ENCODE data around the gene SLF2.
"Not testable (repeated sequence)": the region's sequence is repeated elsewhere in the genome, so short reads cannot be mapped to it uniquely, and the experiment has no call there.

Gene SLF2

DNA sequence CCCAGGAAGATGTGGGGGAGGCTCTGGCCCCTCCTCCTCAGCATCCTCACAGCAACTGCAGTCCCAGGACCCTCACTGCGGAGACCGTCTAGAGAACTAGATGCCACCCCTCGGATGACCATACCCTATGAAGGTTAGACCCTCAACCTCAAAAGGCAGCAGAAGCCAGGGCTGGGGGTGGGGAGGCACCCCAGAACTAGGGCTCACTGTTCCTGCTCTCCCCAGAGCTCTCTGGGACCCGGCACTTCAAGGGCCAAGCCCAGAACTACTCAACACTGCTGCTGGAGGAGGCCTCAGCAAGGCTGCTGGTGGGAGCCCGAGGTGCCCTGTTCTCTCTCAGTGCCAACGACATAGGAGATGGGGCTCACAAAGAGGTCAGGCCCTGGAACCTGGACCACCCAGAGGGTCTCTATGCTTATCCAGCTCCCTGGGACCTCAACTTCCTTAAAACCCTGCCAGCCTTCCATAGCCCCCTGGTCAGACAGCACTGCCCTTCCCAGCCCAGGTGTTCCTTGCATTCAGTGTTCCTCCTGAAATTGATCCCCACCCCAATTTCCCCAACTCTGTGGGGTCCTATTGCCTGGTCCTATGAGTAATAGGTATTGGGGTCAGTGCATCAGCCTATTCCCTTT is 60.3 kb downstream of the SLF2 start:
- DNase-seq (ENCODE audit: low read depth): no peak
- Histone ChIP-seq H3K9ac (ENCODE audit: low read length) (no peak overlapping the region), H3K4me1 (ENCODE audit: control insufficient read depth, insufficient read depth, low read length) (peaks cover 6% of the 10 kb centered on the region), H3K4me3 (ENCODE audit: low read length) (no peak overlapping the region), H3K36me3 (ENCODE audit: control insufficient read depth, insufficient read depth, low read length, severe bottlenecking) (no peaks in the 10 kb centered on the region), H3K9me3 (ENCODE audit: control insufficient read depth, low read length) (no peaks in the 10 kb centered on the region), H3K27me3 (replicated peaks; ENCODE audit: control insufficient read depth, insufficient read depth, low read length) (peaks cover 5% of the 10 kb centered on the region)

DNA sequence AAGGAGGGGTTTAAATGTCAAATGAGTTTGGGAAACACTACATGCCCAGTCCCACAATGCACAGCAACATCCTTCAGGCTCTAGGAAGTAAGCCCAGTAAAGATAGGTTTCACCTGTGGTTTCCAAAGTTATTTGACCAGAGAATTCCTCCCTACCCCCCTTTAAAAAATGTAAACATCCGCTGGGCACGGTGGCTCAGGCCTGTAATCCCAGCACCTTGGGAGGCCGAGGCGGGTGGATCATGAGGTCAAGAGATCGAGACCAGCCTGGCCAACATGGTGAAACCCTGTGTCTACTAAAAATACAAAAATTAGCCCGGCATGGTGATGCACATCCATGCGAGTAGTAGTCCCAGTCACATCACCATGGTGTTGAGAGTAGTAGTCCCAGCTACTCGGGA is 62.6 kb downstream of the SLF2 start:
- not testable (repeated sequence) for H3K27me3 ChIP-seq (replicated peaks; ENCODE audit: control insufficient read depth, insufficient read depth, low read length); DNase-seq (ENCODE audit: low read depth); H3K9ac ChIP-seq (ENCODE audit: low read length); H3K36me3 ChIP-seq (ENCODE audit: control insufficient read depth, insufficient read depth, low read length, severe bottlenecking); H3K9me3 ChIP-seq (ENCODE audit: control insufficient read depth, low read length); H3K4me1 ChIP-seq (ENCODE audit: control insufficient read depth, insufficient read depth, low read length); H3K4me3 ChIP-seq (ENCODE audit: low read length)

DNA sequence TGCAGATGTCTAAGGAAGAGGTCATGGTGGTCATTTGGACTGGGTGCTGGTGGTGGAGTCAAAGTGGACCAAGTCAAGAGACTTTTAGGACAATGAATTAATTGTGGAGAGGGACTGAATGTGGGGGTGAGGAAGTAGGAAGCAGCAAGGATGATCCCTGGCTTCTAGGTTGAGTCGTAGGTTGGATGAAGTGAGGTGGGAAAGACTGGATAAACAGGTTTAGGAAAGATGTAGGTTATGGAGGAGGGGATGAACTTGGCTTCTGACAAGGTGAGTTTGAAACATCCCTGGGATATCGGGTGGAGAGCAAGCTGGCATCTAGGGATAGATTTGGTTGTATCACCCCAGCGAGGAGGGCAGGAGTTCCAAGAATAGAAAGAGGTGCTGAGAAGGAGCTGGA is 64.1 kb downstream of the SLF2 start:
- no peak for DNase-seq (ENCODE audit: low read depth)
- H3K4me1 ChIP-seq (ENCODE audit: control insufficient read depth, insufficient read depth, low read length): no peaks in the 10 kb centered on the region
- no peak overlapping the region for H3K9ac ChIP-seq (ENCODE audit: low read length)
- peaks cover 7% of the 10 kb centered on the region for H3K36me3 ChIP-seq (ENCODE audit: control insufficient read depth, insufficient read depth, low read length, severe bottlenecking)
- H3K4me3 ChIP-seq (ENCODE audit: low read length): no peak overlapping the region
- H3K9me3 ChIP-seq (ENCODE audit: control insufficient read depth, low read length): no peaks in the 10 kb centered on the region
- H3K27me3 ChIP-seq (replicated peaks; ENCODE audit: control insufficient read depth, insufficient read depth, low read length): no peaks in the 10 kb centered on the region

DNA sequence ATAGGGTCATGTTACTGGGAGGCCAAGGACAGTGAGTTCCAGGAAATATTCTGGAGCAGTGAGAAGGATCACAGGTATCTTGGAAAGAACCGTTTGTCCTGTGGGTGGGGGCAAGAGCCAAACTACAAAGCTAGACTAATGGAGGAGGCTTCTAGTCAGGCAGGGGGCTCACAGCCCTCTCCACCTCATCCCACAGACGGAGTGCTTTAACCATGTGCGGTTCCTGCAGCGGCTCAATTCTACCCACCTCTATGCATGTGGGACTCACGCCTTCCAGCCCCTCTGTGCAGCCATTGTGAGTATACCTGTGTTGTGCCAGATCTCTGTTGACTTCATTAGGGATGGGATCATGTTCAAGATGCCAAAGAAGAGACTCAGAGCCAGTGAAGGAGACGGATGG is 64.7 kb downstream of the SLF2 start:
- no peak overlapping the region for H3K9ac ChIP-seq (ENCODE audit: low read length)
- no peak overlapping the region for H3K4me3 ChIP-seq (ENCODE audit: low read length)
- no peaks in the 10 kb centered on the region for H3K27me3 ChIP-seq (replicated peaks; ENCODE audit: control insufficient read depth, insufficient read depth, low read length)
- H3K36me3 ChIP-seq (ENCODE audit: control insufficient read depth, insufficient read depth, low read length, severe bottlenecking): peaks cover 7% of the 10 kb centered on the region
- DNase-seq (ENCODE audit: low read depth): no peak
- no peaks in the 10 kb centered on the region for H3K4me1 ChIP-seq (ENCODE audit: control insufficient read depth, insufficient read depth, low read length)
- no peaks in the 10 kb centered on the region for H3K9me3 ChIP-seq (ENCODE audit: control insufficient read depth, low read length)

DNA sequence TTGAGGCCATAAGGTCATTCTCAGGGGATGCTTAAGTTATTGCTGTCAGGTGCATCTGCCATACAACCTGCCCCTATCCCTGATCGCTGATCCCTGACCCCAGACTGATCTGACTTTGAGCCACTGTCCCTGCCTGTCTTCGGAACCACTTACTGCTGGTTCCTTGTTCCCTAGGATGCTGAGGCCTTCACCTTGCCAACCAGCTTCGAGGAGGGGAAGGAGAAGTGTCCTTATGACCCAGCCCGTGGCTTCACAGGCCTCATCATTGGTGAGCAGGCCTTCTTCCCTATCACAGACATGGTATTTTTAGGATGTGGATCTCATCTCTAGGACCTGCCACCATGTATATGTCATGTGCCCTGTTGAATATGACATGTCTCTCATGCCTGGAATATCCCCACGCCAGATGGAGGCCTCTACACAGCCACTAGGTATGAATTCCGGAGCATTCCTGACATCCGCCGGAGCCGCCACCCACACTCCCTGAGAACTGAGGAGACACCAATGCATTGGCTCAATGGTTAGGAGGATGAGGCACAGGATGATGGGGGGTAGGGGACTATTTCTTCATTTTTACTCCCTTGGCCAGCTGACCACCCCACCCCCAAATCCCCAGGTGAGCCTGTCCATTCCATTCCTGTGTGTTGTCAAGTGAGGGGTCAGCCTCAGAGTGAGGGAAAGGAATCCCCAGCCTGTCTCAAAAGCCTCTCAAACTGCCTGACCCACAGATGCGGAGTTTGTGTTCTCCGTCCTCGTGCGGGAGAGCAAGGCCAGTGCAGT is 65.5 kb downstream of the SLF2 start:
- H3K9ac ChIP-seq (ENCODE audit: low read length): no peak overlapping the region
- DNase-seq (ENCODE audit: low read depth): no peak
- no peaks in the 10 kb centered on the region for H3K27me3 ChIP-seq (replicated peaks; ENCODE audit: control insufficient read depth, insufficient read depth, low read length)
- no peaks in the 10 kb centered on the region for H3K9me3 ChIP-seq (ENCODE audit: control insufficient read depth, low read length)
- H3K4me1 ChIP-seq (ENCODE audit: control insufficient read depth, insufficient read depth, low read length): no peaks in the 10 kb centered on the region
- H3K4me3 ChIP-seq (ENCODE audit: low read length): no peak overlapping the region
- H3K36me3 ChIP-seq (ENCODE audit: control insufficient read depth, insufficient read depth, low read length, severe bottlenecking): peaks cover 7% of the 10 kb centered on the region

DNA sequence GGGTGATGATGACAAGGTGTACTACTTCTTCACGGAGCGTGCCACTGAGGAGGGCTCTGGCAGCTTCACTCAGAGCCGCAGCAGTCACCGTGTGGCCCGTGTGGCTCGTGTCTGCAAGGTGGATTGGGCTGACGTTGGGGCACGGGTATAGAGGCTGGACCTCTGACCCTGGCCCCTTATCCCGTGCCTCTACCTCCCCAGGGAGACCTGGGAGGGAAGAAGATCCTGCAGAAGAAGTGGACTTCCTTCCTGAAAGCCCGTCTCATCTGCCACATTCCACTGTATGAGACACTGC is 66.1 kb downstream of the SLF2 start:
- H3K36me3 ChIP-seq (ENCODE audit: control insufficient read depth, insufficient read depth, low read length, severe bottlenecking): peaks cover 7% of the 10 kb centered on the region
- DNase-seq (ENCODE audit: low read depth): no peak
- no peak overlapping the region for H3K9ac ChIP-seq (ENCODE audit: low read length)
- H3K4me3 ChIP-seq (ENCODE audit: low read length): no peak overlapping the region
- H3K9me3 ChIP-seq (ENCODE audit: control insufficient read depth, low read length): no peaks in the 10 kb centered on the region
- H3K4me1 ChIP-seq (ENCODE audit: control insufficient read depth, insufficient read depth, low read length): no peaks in the 10 kb centered on the region
- no peaks in the 10 kb centered on the region for H3K27me3 ChIP-seq (replicated peaks; ENCODE audit: control insufficient read depth, insufficient read depth, low read length)

DNA sequence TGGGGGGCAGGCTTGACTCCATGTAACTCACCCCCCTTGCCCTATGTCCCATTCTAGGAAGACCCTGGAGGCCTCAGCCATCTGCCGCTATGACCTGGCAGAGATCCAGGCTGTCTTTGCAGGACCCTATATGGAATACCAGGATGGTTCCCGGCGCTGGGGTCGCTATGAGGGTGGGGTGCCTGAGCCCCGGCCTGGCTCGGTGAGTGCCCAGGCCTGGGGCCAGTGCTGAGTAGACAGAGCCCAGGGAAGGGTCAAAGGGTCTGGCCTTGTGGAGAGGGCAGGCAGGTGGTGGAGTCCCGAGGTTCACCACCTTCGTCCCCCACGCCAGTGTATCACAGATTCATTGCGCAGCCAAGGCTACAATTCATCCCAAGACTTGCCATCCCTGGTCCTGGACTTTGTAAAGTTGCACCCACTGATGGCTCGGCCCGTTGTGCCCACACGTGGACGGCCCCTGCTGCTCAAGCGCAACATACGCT is 67.1 kb downstream of the SLF2 start:
- no peaks in the 10 kb centered on the region for H3K4me1 ChIP-seq (ENCODE audit: control insufficient read depth, insufficient read depth, low read length)
- H3K9me3 ChIP-seq (ENCODE audit: control insufficient read depth, low read length): no peaks in the 10 kb centered on the region
- no peak overlapping the region for H3K9ac ChIP-seq (ENCODE audit: low read length)
- H3K27me3 ChIP-seq (replicated peaks; ENCODE audit: control insufficient read depth, insufficient read depth, low read length): no peaks in the 10 kb centered on the region
- H3K4me3 ChIP-seq (ENCODE audit: low read length): no peak overlapping the region
- H3K36me3 ChIP-seq (ENCODE audit: control insufficient read depth, insufficient read depth, low read length, severe bottlenecking): peaks cover 7% of the 10 kb centered on the region
- no peak for DNase-seq (ENCODE audit: low read depth)

DNA sequence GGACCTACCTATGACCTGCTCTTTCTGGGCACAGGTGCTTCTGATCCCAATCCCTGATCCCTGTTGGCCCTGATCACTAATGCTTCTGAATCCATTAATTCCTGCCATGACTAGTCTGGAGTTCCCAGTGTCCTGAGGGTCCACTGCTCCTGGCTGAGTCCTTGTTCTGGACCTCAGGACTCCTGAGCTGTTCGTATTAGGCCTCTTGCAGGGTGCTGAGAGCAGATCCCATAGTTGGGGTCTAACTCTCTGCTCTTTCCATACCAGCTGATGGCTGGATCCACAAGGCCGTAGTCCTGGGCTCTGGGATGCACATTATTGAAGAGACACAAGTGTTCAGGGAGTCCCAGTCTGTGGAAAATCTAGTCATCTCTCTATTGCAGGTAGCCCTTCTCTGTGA is 67.5 kb downstream of the SLF2 start:
- no peak overlapping the region for H3K4me3 ChIP-seq (ENCODE audit: low read length)
- H3K36me3 ChIP-seq (ENCODE audit: control insufficient read depth, insufficient read depth, low read length, severe bottlenecking): peaks cover 7% of the 10 kb centered on the region
- no peaks in the 10 kb centered on the region for H3K27me3 ChIP-seq (replicated peaks; ENCODE audit: control insufficient read depth, insufficient read depth, low read length)
- no peaks in the 10 kb centered on the region for H3K4me1 ChIP-seq (ENCODE audit: control insufficient read depth, insufficient read depth, low read length)
- no peaks in the 10 kb centered on the region for H3K9me3 ChIP-seq (ENCODE audit: control insufficient read depth, low read length)
- no peak overlapping the region for H3K9ac ChIP-seq (ENCODE audit: low read length)
- no peak for DNase-seq (ENCODE audit: low read depth)

DNA sequence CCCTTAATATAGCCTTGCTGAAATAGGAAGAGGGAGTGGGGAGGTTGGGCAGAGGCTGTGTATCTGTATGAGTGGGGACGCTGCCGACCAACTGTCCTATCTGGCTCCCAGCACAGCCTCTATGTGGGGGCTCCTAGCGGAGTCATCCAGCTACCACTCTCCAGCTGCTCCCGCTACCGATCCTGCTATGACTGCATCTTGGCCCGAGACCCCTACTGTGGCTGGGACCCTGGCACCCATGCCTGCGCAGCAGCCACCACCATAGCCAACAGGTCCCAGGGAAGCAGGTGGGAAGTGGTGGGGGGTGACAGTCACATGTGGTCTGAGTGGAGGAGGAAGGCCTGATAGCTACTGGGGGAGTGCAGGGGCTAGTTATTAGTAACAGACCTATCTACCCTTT is 67.9 kb downstream of the SLF2 start:
- no peaks in the 10 kb centered on the region for H3K4me1 ChIP-seq (ENCODE audit: control insufficient read depth, insufficient read depth, low read length)
- no peaks in the 10 kb centered on the region for H3K9me3 ChIP-seq (ENCODE audit: control insufficient read depth, low read length)
- no peak overlapping the region for H3K4me3 ChIP-seq (ENCODE audit: low read length)
- DNase-seq (ENCODE audit: low read depth): no peak
- no peak overlapping the region for H3K9ac ChIP-seq (ENCODE audit: low read length)
- peaks cover 7% of the 10 kb centered on the region for H3K36me3 ChIP-seq (ENCODE audit: control insufficient read depth, insufficient read depth, low read length, severe bottlenecking)
- no peaks in the 10 kb centered on the region for H3K27me3 ChIP-seq (replicated peaks; ENCODE audit: control insufficient read depth, insufficient read depth, low read length)

DNA sequence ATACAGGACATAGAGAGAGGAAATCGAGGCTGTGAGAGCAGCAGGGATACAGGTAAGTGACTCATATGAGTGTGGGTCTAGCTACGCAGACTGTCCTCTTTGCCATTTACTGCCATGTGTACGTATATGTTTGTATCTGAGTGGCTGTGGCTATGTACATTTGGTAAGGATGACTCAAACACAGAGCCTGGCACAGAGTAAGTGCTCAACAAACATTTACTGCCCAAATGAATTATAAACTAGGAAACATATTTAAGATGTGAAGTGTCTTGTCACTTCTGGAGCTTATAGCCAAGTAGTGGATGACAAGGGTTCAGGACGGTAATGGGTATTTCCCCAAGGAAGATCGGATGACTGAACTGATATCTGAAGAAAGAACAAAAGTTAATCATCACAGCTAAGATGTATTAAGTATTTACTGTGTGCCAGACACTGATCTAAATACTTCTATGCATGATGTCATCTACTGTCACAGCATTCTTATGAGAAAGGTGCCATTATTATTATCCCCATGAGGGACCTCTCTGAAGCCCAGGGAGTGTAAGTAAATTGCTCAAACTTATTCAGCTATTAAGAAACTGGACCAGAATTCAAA is 68.5 kb downstream of the SLF2 start:
- H3K36me3 ChIP-seq (ENCODE audit: control insufficient read depth, insufficient read depth, low read length, severe bottlenecking): peaks cover 7% of the 10 kb centered on the region

DNA sequence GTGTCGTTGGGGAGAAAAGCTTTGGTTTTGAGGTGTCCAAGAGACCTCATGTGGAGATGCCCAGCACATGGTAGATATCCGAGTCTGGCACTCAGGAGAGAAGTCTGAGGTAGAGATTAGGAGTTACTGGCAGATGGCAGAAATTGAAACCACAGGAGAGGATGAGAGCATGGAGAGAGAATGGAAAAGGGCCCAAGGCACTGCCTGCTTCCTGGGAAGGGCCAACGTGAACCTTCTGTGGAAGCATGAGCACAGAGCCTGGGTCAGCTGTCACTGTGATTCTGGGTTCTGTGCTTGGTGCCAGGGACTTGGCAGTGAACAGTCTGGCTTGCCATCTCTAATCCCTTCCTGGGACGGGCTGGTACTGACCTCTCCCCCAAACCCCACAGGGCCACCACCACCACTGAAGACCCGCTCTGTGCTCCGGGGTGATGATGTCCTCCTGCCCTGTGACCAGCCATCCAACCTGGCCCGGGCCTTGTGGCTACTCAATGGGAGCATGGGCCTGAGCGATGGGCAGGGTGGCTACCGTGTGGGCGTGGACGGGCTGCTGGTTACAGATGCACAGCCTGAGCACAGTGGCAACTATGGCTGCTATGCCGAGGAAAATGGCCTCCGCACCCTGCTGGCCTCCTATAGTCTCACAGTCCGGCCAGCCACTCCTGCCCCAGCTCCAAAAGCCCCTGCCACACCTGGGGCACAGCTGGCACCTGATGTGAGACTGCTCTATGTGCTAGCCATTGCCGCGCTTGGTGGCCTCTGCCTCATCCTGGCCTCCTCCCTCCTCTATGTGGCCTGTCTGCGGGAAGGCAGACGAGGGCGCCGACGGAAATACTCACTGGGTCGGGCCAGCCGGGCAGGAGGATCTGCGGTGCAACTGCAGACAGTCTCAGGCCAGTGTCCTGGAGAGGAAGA is 70.4 kb downstream of the SLF2 start:
- H3K4me1 ChIP-seq (ENCODE audit: control insufficient read depth, insufficient read depth, low read length): peaks cover 15% of the 10 kb centered on the region
- DNase-seq (ENCODE audit: low read depth): no peak
- H3K9ac ChIP-seq (ENCODE audit: low read length): no peak overlapping the region
- no peak overlapping the region for H3K4me3 ChIP-seq (ENCODE audit: low read length)
- H3K36me3 ChIP-seq (ENCODE audit: control insufficient read depth, insufficient read depth, low read length, severe bottlenecking): peaks cover 7% of the 10 kb centered on the region
- H3K27me3 ChIP-seq (replicated peaks; ENCODE audit: control insufficient read depth, insufficient read depth, low read length): no peaks in the 10 kb centered on the region
- H3K9me3 ChIP-seq (ENCODE audit: control insufficient read depth, low read length): no peaks in the 10 kb centered on the region

More for the DNA sequence above, 68.5 kb downstream of the SLF2 start:
- Histone ChIP-seq H3K4me1 (ENCODE audit: control insufficient read depth, insufficient read depth, low read length) (peaks cover 1% of the 10 kb centered on the region), H3K9ac (ENCODE audit: low read length) (no peak overlapping the region), H3K27me3 (replicated peaks; ENCODE audit: control insufficient read depth, insufficient read depth, low read length) (no peaks in the 10 kb centered on the region), H3K9me3 (ENCODE audit: control insufficient read depth, low read length) (no peaks in the 10 kb centered on the region), H3K4me3 (ENCODE audit: low read length) (no peak overlapping the region)
- no peak for DNase-seq (ENCODE audit: low read depth)
